Psoas muscle (tissue), 8 donors: ENCODE results near the gene VAC14. TPM values are rescaled to one million over a fixed set of nuclear protein-coding genes. Genes with fewer than 3 reads are reported as not detected.

Experiments
- ATAC-seq, 4 donors: fragments of 200-7000 bp; cut with Tn5 transposase; one replicate each; pipeline ENCODE4 v1.9.1; 2020; ENCODE audit warnings: moderate library complexity in 3 of 4, mild to moderate bottlenecking in 2 of 4
- DNase-seq, 2 donors: peaks; one replicate each; pipeline ENCODE4 v3.0.0-alpha.2; 2020
- H3K27ac ChIP-seq: fragments of 200-600 bp; one replicate; pipeline ENCODE4 v1.8.0; 2022
- H3K27me3 ChIP-seq, 3 donors: fragments of 200-600 bp in 1 of 3; one replicate each; pipeline versions ENCODE4 v1.6.1 to v1.8.0; 2013 to 2022; ENCODE audit warnings: low read length in 2 of 3, mild to moderate bottlenecking in 2 of 3, moderate library complexity in 1 of 3; ENCODE audit not compliant: insufficient read depth in 3 of 3
- H3K36me3 ChIP-seq, 2 donors: fragments of 200-600 bp in 1 of 2; one replicate each; pipeline versions ENCODE4 v1.6.1 to v1.8.0; 2013 to 2022; ENCODE audit warnings: low read depth in 1 of 2, mild to moderate bottlenecking in 1 of 2, moderate library complexity in 1 of 2; ENCODE audit not compliant: insufficient read depth in 1 of 2
- H3K4me1 ChIP-seq: fragments of 200-600 bp; one replicate; pipeline ENCODE4 v1.8.0; 2022
- H3K4me3 ChIP-seq: fragments of 200-600 bp; one replicate; pipeline ENCODE4 v1.8.0; 2022; ENCODE audit warnings: mild to moderate bottlenecking
- H3K9me3 ChIP-seq: fragments of 200-600 bp; one replicate; pipeline ENCODE4 v1.8.0; 2022
- WGBS, 3 donors: extraction: QIAGEN DNeasy Blood & Tissue Kit; methylation state at CpG; one replicate each; pipeline versions ENCODE4 v1.1.6 to v1.1.7; 2013; 5-methylcytosine and 5-hydroxymethylcytosine counted together
- intact Hi-C, 2 donors: fragments of 100-400 bp; cut with DNase I; formaldehyde crosslinking; loops; one replicate each; pipeline versions ENCODE4 v1.11.0 to v1.14.2; 2022
- polyA plus RNA-seq, 3 donors: library from polyadenylated mRNA; stranded (reverse); fragments of 200-250 nt; gene quantifications; one replicate each; pipeline ENCODE4 v1.2.3, GENCODE V29; 2013
- total RNA-seq, 4 donors: library from RNA; stranded (reverse); fragmentation: NEBNext Ultra II Directional in 2 of 4; extraction: Animal tissue kit (Norgen Biotek cat#: 25700) in 2 of 4; gene quantifications; one replicate each; pipeline versions ENCODE4 v1.2.1 to v1.2.4, GENCODE V29; 2021 to 2023
- TF ChIP-seq, protein P1 (sequence below): fragments of 200-600 bp; IDR thresholded peaks from one replicate; pipeline ENCODE4 v1.8.0; 2022; ENCODE audit warnings: antibody characterized with exemption
- donor health status: healthy with polysubstance abuse.
- donor health status: DM: no; HTN: no; CAD: no; lungs with moderate emphysema.
- donor health status: Bipolar disorder and iron deficiency.
- donor health status: healthy.
- donor health status: DM: yes; HTN: yes; CAD: no.
- donor health status: DM: no; HTN: no; CAD: no.
- donor health status: DM: no; HTN: no; CAD: no.
- donor health status: DM: yes; HTN: yes; CAD: no.

Gene VAC14
- total and polyA plus RNA-seq, 7 donors, result 19.9 to 24.3 (median 23.0) TPM

DNA sequence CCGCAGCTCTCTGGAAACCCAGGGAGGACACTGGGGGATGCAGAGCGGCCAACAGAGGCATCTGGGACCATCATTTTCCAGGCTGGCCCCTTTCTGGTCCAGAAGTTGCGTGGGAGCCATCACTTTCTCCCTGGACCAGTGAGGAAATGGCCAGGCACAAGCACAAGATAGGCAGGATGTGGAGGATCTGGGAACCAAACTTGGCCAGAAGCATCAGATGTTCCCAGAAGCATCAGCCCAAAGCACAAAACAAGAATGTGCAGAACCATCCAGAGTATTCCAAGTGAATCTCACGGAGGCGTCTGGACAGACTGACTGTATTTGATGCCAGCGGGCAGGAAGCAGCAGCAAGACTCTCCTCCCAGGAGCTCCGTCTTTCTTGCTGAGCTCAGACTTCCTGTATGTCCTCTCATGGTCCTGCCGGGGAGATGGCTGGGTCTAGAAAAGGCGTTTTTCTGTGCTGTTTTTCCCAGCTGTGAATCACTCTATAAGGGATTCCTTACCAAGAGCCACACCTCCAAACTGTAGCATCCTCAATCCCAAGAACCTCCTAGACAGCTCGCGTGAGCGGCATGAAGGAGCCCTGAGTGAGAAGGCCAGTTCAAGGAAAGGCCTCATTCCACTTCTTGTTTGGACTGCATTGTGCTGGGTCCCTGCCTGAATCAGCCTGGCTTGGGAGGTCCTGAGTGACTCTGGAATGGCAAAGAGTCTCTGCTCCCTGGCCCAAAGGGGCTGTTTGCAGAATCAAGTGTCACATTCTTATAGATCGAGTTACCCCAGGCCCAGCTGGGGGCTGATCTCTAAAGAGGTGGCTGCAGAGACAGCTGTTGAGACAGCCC lies 65.6 kb downstream of the VAC14 start:
- ATAC-seq (peak; percentile 18 to 31 (median 20)), DNase-seq (peak; percentile 71 to 77)
- TF ChIP-seq, protein P1, sequence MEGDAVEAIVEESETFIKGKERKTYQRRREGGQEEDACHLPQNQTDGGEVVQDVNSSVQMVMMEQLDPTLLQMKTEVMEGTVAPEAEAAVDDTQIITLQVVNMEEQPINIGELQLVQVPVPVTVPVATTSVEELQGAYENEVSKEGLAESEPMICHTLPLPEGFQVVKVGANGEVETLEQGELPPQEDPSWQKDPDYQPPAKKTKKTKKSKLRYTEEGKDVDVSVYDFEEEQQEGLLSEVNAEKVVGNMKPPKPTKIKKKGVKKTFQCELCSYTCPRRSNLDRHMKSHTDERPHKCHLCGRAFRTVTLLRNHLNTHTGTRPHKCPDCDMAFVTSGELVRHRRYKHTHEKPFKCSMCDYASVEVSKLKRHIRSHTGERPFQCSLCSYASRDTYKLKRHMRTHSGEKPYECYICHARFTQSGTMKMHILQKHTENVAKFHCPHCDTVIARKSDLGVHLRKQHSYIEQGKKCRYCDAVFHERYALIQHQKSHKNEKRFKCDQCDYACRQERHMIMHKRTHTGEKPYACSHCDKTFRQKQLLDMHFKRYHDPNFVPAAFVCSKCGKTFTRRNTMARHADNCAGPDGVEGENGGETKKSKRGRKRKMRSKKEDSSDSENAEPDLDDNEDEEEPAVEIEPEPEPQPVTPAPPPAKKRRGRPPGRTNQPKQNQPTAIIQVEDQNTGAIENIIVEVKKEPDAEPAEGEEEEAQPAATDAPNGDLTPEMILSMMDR, result no peak
- peaks cover 67% of the 10 kb centered on the region for H3K4me1 ChIP-seq
- H3K4me3 ChIP-seq, result no peak overlapping the region
- no peaks in the 10 kb centered on the region for H3K9me3 ChIP-seq
- peak overlapping the region; percentile 98 for H3K27ac ChIP-seq
- no peaks in the 10 kb centered on the region for H3K27me3 ChIP-seq
- 33 to 43% (median 34%) methylated on average over 13 of the region's 13 CpGs for WGBS, 3 donors
- no peaks in the 10 kb centered on the region for H3K36me3 ChIP-seq
- intact Hi-C loops, result loop anchor here (5.0 kb wide), 2 partner anchors 33 to 38 kb away; no protein-coding TSS in a partner anchor

DNA sequence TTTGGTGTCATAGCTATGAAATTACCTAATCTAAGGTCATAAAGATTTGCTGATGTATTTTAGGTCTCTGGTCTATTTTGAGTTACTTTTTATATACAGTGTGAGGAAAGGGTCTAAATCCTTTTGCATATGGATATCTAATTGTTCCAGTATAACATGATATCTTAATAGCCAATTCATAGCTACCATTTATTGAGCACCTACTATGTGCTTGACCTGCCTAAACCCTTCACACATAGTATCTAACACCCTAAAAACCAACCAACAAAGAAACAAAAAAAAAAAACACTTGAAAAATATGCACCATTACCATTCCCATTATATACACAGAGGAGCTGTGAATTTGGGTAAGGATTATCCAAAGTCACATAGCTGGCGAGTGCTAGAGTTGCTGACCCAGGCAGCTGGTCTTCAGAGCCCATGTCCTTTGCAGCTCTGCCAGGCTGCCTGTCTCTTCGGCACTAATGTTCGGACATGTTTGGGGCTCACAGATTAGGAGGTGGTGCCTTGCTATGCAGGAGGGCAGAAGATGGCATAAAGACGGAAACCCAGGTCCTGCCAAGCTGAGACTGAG lies 66.3 kb downstream of the VAC14 start:
- intact Hi-C loops, result loop anchor here (5.0 kb wide), 2 partner anchors 32 to 37 kb away; no protein-coding TSS in a partner anchor
- no peaks in the 10 kb centered on the region for H3K27me3 ChIP-seq

DNA sequence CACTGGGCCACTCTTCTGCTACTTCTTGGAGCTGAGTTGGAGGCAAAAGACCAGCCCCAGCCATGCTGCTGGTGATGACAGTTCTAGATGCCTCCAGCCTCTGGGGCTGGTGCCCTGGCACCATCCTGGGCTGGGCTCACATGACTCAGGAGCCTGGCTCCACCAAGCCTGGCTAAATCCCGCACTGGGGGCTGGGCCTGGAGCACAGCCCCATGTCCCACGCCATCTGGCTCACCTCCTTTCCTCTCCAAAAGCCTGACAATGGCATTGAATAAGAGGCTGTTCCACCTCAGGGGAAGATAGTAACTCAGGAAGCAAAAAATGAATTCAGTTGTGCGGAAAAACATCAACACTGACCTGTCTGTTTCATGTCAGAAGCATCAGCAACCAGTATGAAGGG lies 70.0 kb downstream of the VAC14 start:
- H3K4me3 ChIP-seq, result no peak overlapping the region
- TF ChIP-seq, protein P1, result no peak
- peak; percentile 84 to 89 (median 86) for ATAC-seq
- H3K36me3 ChIP-seq, result no peaks in the 10 kb centered on the region
- peaks cover 58% of the 10 kb centered on the region for H3K4me1 ChIP-seq
- no peaks in the 10 kb centered on the region for H3K9me3 ChIP-seq
- 40 to 58% (median 47%) methylated on average over 3 of the region's 3 CpGs for WGBS, 3 donors
- DNase-seq, result peak; percentile 67 to 84
- H3K27me3 ChIP-seq, result no peaks in the 10 kb centered on the region
- intact Hi-C loops, result no loop called here
- peak overlapping the region; percentile 79 for H3K27ac ChIP-seq

More for the DNA sequence above, 66.3 kb downstream of the VAC14 start:
- Histone ChIP-seq H3K4me3 (no peak overlapping the region), H3K4me1 (peaks cover 73% of the 10 kb centered on the region), H3K9me3 (no peaks in the 10 kb centered on the region), H3K27ac (peak overlapping the region; percentile 98), H3K36me3 (no peaks in the 10 kb centered on the region)
- WGBS, 3 donors, result 42 to 58% (median 53%) methylated on average over 4 of the region's 4 CpGs
- DNase-seq (no peak), ATAC-seq (no peak)
- TF ChIP-seq, protein P1, result no peak

DNA sequence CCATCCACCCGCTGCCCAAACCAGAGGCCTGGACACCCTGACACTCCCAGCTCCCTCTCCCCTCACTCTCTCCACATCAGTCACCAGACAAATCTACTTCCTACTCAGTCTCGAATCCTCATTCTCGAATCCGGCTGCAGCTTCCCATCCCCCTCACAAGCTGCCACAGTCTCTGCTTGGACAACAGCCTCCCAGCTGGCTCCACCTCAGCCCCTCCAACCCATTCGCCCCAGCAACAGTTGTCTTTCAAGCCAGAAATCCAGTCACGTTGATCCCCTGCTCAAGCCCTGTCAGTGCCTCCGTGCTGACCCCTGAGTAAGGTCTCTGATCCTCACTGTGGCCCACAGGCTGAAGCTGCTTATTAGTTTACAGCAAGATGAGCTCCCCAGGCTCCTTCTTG lies 70.9 kb downstream of the VAC14 start:
- intact Hi-C loops, result no loop called here

More for the DNA sequence above, 70.9 kb downstream of the VAC14 start:
- Histone ChIP-seq H3K4me1 (peaks cover 58% of the 10 kb centered on the region), H3K4me3 (no peak overlapping the region), H3K27ac (peak overlapping the region; percentile 79), H3K9me3 (no peaks in the 10 kb centered on the region), H3K27me3 (no peaks in the 10 kb centered on the region), H3K36me3 (no peaks in the 10 kb centered on the region)
- ATAC-seq (no peak), DNase-seq (no peak)
- 52 to 77% (median 61%) methylated on average over 7 of the region's 7 CpGs for WGBS, 3 donors
- TF ChIP-seq, protein P1, result no peak
